H1 (cell line): ENCODE data around the gene RBM26. TPM values are rescaled to one million over a fixed set of nuclear protein-coding genes. Genes with fewer than 3 reads are reported as not detected.

Experiments
- CTCF ChIA-PET: fragments of 300-600 bp; sonication (Branson Sonifier 250); formaldehyde crosslinking; loops from one replicate; lab custom pipeline; 2021; ENCODE audit not compliant: partially characterized antibody; lab: Charles Lee
- POLR2A ChIA-PET: fragments of 300-600 bp; sonication (Branson Sonifier 250); formaldehyde crosslinking; loops from one replicate; lab custom pipeline; 2021; ENCODE audit warnings: inconsistent platforms; ENCODE audit not compliant: partially characterized antibody; lab: Charles Lee
- DNase-seq, 2 experiments: peaks; one replicate each; pipeline versions ENCODE4 v3.0.0 to v3.0.0-alpha.2; 2010 to 2022; ENCODE audit warnings: low spot score in 2 of 2, low read depth in 1 of 2, mixed read lengths in 1 of 2
- FAIRE-seq: peaks from 2 replicates; lab custom pipeline; 2011; peaks lifted over from hg19 to GRCh38; lab: Jason Lieb, UNC
- H2AFZ ChIP-seq: 2 replicates; pipeline ENCODE4 v1.8.1; 2012; ENCODE audit warnings: low read length, inconsistent platforms
- H2AK5ac ChIP-seq: 2 replicates; pipeline ENCODE4 v1.6.1; 2013; ENCODE audit warnings: low read depth, low read length
- H2BK120ac ChIP-seq: replicated peaks from 2 replicates; pipeline ENCODE3; 2013; ENCODE audit warnings: low read depth, low read length, inconsistent platforms
- H2BK12ac ChIP-seq: 2 replicates; pipeline ENCODE4 v1.6.1; 2013; ENCODE audit warnings: low read depth, low read length
- H2BK15ac ChIP-seq: 2 replicates; pipeline ENCODE4 v1.6.1; 2013; ENCODE audit warnings: low read length
- H2BK20ac ChIP-seq: 2 replicates; pipeline ENCODE4 v1.6.1; 2013; ENCODE audit warnings: low read length
- H2BK5ac ChIP-seq: 2 replicates; pipeline ENCODE4 v1.6.1; 2013; ENCODE audit warnings: low read depth, low read length
- H3K14ac ChIP-seq: 2 replicates; pipeline ENCODE4 v1.6.1; 2013; ENCODE audit warnings: inconsistent platforms; ENCODE audit not compliant: insufficient read length
- H3K18ac ChIP-seq: 2 replicates; pipeline ENCODE4 v1.6.1; 2013; ENCODE audit warnings: low read length; ENCODE audit errors: extremely low read depth
- H3K23ac ChIP-seq: 2 replicates; pipeline ENCODE4 v1.6.1; 2013; ENCODE audit warnings: inconsistent platforms; ENCODE audit not compliant: insufficient read length
- H3K23me2 ChIP-seq: 2 replicates; pipeline ENCODE4 v1.6.1; 2013; ENCODE audit warnings: low read depth, low read length
- H3K27ac ChIP-seq: 2 replicates; pipeline ENCODE4 v1.6.1; 2011; ENCODE audit warnings: low read depth, low read length, inconsistent platforms
- H3K27me3 ChIP-seq, 4 experiments: replicated peaks in 1 of 4; 1 replicate in 1 of 4; 2 replicates in 3 of 4; pipeline versions ENCODE4 v1.6.1 to v1.8.1; 2011 to 2013; ENCODE audit warnings: low read length in 3 of 4, mild to moderate bottlenecking in 3 of 4, inconsistent platforms in 2 of 4, mixed read lengths in 2 of 4, moderate library complexity in 1 of 4; ENCODE audit not compliant: control insufficient read depth in 3 of 4, insufficient read depth in 3 of 4; ENCODE audit errors: extremely low read depth in 1 of 4
- H3K36me3 ChIP-seq, 4 experiments: 2 replicates each; pipeline versions ENCODE4 v1.6.1 to v1.8.1; 2011 to 2013; ENCODE audit warnings: mild to moderate bottlenecking in 4 of 4, low read length in 3 of 4, moderate library complexity in 2 of 4, control low read depth in 1 of 4, inconsistent platforms in 1 of 4; ENCODE audit not compliant: insufficient read depth in 4 of 4, control insufficient read depth in 2 of 4
- H3K4ac ChIP-seq: replicated peaks from 2 replicates; pipeline ENCODE3; 2013; ENCODE audit warnings: low read length, low read depth, mixed read lengths, inconsistent platforms; ENCODE audit not compliant: insufficient read length
- H3K4me1 ChIP-seq, 4 experiments: replicated peaks in 1 of 4; 1 replicate in 1 of 4; 2 replicates in 3 of 4; pipeline versions ENCODE4 v1.6.1 to v1.8.1; 2011 to 2013; ENCODE audit warnings: low read length in 3 of 4, inconsistent platforms in 2 of 4, mixed read lengths in 1 of 4; ENCODE audit not compliant: insufficient read depth in 4 of 4, control insufficient read depth in 3 of 4
- H3K4me2 ChIP-seq, 2 experiments: 2 replicates each; pipeline versions ENCODE4 v1.6.1 to v1.8.1; 2011 to 2013; ENCODE audit warnings: low read depth in 2 of 2, low read length in 2 of 2, control low read depth in 1 of 2, inconsistent platforms in 1 of 2, mild to moderate bottlenecking in 1 of 2; ENCODE audit not compliant: insufficient read depth in 1 of 2
- H3K4me3 ChIP-seq, 4 experiments: fragments of 200-600, 300-600 bp in 1 of 4; sonication (generic), shearing (Covaris generic), sonication (Bioruptor Twin) in 1 of 4; 2 replicates each; pipeline versions ENCODE4 v1.5.1 to v1.8.1; 2011 to 2016; ENCODE audit warnings: low read length in 4 of 4, low read depth in 3 of 4, control low read depth in 2 of 4, inconsistent platforms in 2 of 4, mild to moderate bottlenecking in 2 of 4, mixed read lengths in 1 of 4, moderate library complexity in 1 of 4; ENCODE audit not compliant: insufficient read depth in 2 of 4; ENCODE audit errors: extremely low read depth in 1 of 4
- H3K56ac ChIP-seq: replicated peaks from 2 replicates; pipeline ENCODE3; 2013; ENCODE audit warnings: low read depth, mild to moderate bottlenecking, mixed read lengths, low read length, inconsistent platforms; ENCODE audit not compliant: insufficient read length
- H3K79me1 ChIP-seq: 2 replicates; pipeline ENCODE4 v1.6.1; 2013; ENCODE audit warnings: low read depth, low read length, control low read depth
- H3K79me2 ChIP-seq, 2 experiments: 2 replicates each; pipeline versions ENCODE4 v1.6.1 to v1.8.1; 2012 to 2013; ENCODE audit warnings: low read length in 2 of 2, mild to moderate bottlenecking in 2 of 2, inconsistent platforms in 1 of 2; ENCODE audit not compliant: insufficient read depth in 2 of 2, control insufficient read depth in 1 of 2
- H3K9ac ChIP-seq, 4 experiments: replicated peaks in 1 of 4; 1 replicate in 1 of 4; 2 replicates in 3 of 4; pipeline versions ENCODE4 v1.6.1 to v1.8.1; 2011 to 2013; ENCODE audit warnings: low read depth in 3 of 4, low read length in 3 of 4, control low read depth in 2 of 4, mild to moderate bottlenecking in 2 of 4, moderate library complexity in 2 of 4, inconsistent platforms in 1 of 4; ENCODE audit errors: extremely low read depth in 1 of 4
- H3K9me3 ChIP-seq, 2 experiments: 2 replicates each; pipeline versions ENCODE4 v1.6.1 to v1.8.1; 2012 to 2013; ENCODE audit warnings: mild to moderate bottlenecking in 2 of 2, moderate library complexity in 2 of 2, control low read depth in 1 of 2, inconsistent platforms in 1 of 2, low read depth in 1 of 2, low read length in 1 of 2, mixed read lengths in 1 of 2; ENCODE audit not compliant: insufficient read depth in 2 of 2
- H4K20me1 ChIP-seq, 2 experiments: replicated peaks in 1 of 2; 2 replicates each; pipeline versions ENCODE3 to v1.8.1; 2011 to 2013; ENCODE audit warnings: inconsistent platforms in 2 of 2, low read length in 2 of 2, mild to moderate bottlenecking in 1 of 2; ENCODE audit not compliant: insufficient read depth in 2 of 2, control insufficient read depth in 1 of 2
- H4K5ac ChIP-seq: 2 replicates; pipeline ENCODE4 v1.6.1; 2013; ENCODE audit warnings: low read length, low read depth, mixed read lengths, inconsistent platforms; ENCODE audit not compliant: insufficient read length
- H4K8ac ChIP-seq: 2 replicates; pipeline ENCODE4 v1.8.0; 2013; ENCODE audit warnings: mild to moderate bottlenecking, moderate library complexity, low read length, inconsistent platforms; ENCODE audit not compliant: insufficient read depth; ENCODE audit errors: extremely low read depth
- H4K91ac ChIP-seq: replicated peaks from 2 replicates; pipeline ENCODE3; 2013; ENCODE audit warnings: low read length, mixed read lengths, inconsistent platforms; ENCODE audit not compliant: insufficient read length
- KDM1A ChIP-seq: fragments of 200-600, 300-600 bp; sonication (generic); IDR thresholded peaks from 2 replicates; pipeline ENCODE4 v1.7.1; 2016; ENCODE audit warnings: mild to moderate bottlenecking, low read length, borderline replicate concordance
- TAF1 ChIP-seq: IDR thresholded peaks from 2 replicates; pipeline ENCODE4 v1.6.1; 2011; ENCODE audit warnings: mild to moderate bottlenecking, low read depth, low read length
- WGBS, 2 experiments: shearing (Covaris generic) in 1 of 2; methylation state at CpG; one replicate each; pipeline versions ENCODE4 v1.1.6 to v1.1.7; 2013 to 2015; ENCODE audit warnings: low lambda C conversion rate in 2 of 2, mixed read lengths in 2 of 2, inconsistent platforms in 1 of 2, low coverage in 1 of 2, missing lambda C conversion rate in 1 of 2; ENCODE audit not compliant: insufficient replicate concordance in 2 of 2, insufficient coverage in 1 of 2, insufficient read length in 1 of 2; ENCODE audit errors: extremely low coverage in 1 of 2, missing lambda C conversion rate in 1 of 2; 5-methylcytosine and 5-hydroxymethylcytosine counted together
- polyA plus RNA-seq, 7 experiments: library from polyadenylated mRNA; depleted of rRNA in 3 of 7; stranded (reverse) in 5 of 7; unstranded in 2 of 7; fragments of >200 nt in 5 of 7; fragments of 200-250 nt in 2 of 7; gene quantifications; 1 replicate in 5 of 7; 2 replicates in 1 of 7; 4 replicates in 1 of 7; pipeline versions ENCODE4 v1.2.1 to v1.2.3, GENCODE V29; 2011 to 2013; ENCODE audit warnings: missing spikeins in 2 of 7, mixed read lengths in 2 of 7
- total RNA-seq: library from RNA; stranded (reverse); fragmentation: NEBNext Ultra II Directional; extraction: Animal tissue kit (Norgen Biotek cat#: 25700); gene quantifications from 2 replicates; pipeline ENCODE4 v1.2.1, GENCODE V29; 2021

RBM26 gene
- total and polyA plus RNA-seq, 2 of the 8 experiments (the other 6 are each of a cell fraction or from before 2014, with no cell fraction given): 20.3 to 65.5 TPM

- Histone ChIP-seq H3K4me1 (peaks cover 0 to 5% (median 1%) of the 10 kb centered on the region in 4 experiments; a peak in 4 of 7 replicates), H4K5ac (no peak overlapping the region), H3K9ac (no peak overlapping the region), H3K23me2 (no peaks in the 10 kb centered on the region), H2BK12ac (no peak overlapping the region), H3K56ac (no peak overlapping the region), H2BK5ac (no peak overlapping the region), H3K4ac (no peak overlapping the region), H2AK5ac (no peak overlapping the region), H4K20me1 (peaks cover 1 to 13% of the 10 kb centered on the region in 2 experiments), H3K4me2 (peak overlapping the region in 1 of 2 experiments; percentile 49; a peak in 1 of 4 replicates), H2BK120ac (no peak overlapping the region), H3K4me3 (peak overlapping the region in 1 of 4 experiments; percentile 7; a peak in 1 of 8 replicates), H3K18ac (no peak overlapping the region; the same call in 1 of the 2 replicates), H3K27ac (no peak overlapping the region), H2BK15ac (no peak overlapping the region; the same call in 1 of the 2 replicates), H3K23ac (no peak overlapping the region), H3K14ac (no peak overlapping the region), H3K27me3 (no peaks in the 10 kb centered on the region), H3K9me3 (no peaks in the 10 kb centered on the region)
- no peak for DNase-seq
- 95% methylated on average over 5 of the region's 5 CpGs; no CpG with 5 or more reads in 1 of the 2 experiments for WGBS, 2 experiments
- CTCF ChIA-PET: interaction anchor here (0.7 to 0.9 kb wide), 2 partner anchors 104 to 655 kb away, joined by 3 read pairs; no protein-coding TSS in a partner anchor
- TF ChIP-seq KDM1A: 0 out of 2 replicates have a peak, but pooled peaks have one; percentile 57
- no peak for TF ChIP-seq TAF1
- TF ChIP-seq, all 59 proteins: peak for 1
- no peak for FAIRE-seq
- H4K8ac ChIP-seq: peak overlapping the region; percentile 45; the same call in 1 of the 2 replicates
- H4K91ac ChIP-seq: no peak overlapping the region
- H3K79me2 ChIP-seq: peaks cover 4 to 99% of the 10 kb centered on the region in 2 experiments; a peak in 3 of 4 replicates
- H2BK20ac ChIP-seq: no peak overlapping the region
- H2AFZ ChIP-seq: no peak overlapping the region
- H3K79me1 ChIP-seq: no peaks in the 10 kb centered on the region; the same call in 1 of the 2 replicates
- POLR2A ChIA-PET: no interaction called here
- no peaks in the 10 kb centered on the region for H3K36me3 ChIP-seq
Measured at GRCh38 chr13:79384022-79384610, 21.9 kb downstream of the RBM26 start.
